ENCODE results near the gene ACOT4. TPM values are rescaled to one million over a fixed set of nuclear protein-coding genes. Genes with fewer than 3 reads are reported as not detected.

ACOT4 gene
- total and polyA plus RNA-seq, 2 of the 8 experiments (the other 6 are each of a cell fraction or from before 2014, with no cell fraction given), result 0.80 to 1.1 TPM

GRCh38 chr14:73591690-73592449, at the start of gene ACOT4 (continued):
- TF ChIP-seq SIN3A (conservative IDR thresholded peaks at IDR 0.05 in 1 of 2, IDR thresholded peaks at IDR 0.05 in 1 of 2; ENCODE audit: low read depth in 1 of 2, low read length in 2 of 2) (no peak), RBBP5 (IDR thresholded peaks at IDR 0.05; ENCODE audit: borderline replicate concordance, low read depth, low read length) (peak; percentile 76; the same call in 1 of the 2 replicates), CTBP2 (IDR thresholded peaks at IDR 0.05; ENCODE audit: borderline replicate concordance, insufficient read depth, insufficient read length, low read length) (no peak), JUND (IDR thresholded peaks at IDR 0.05; ENCODE audit: low read length) (no peak), EZH2 (IDR thresholded peaks at IDR 0.05; ENCODE audit: low read depth, low read length, severe bottlenecking) (no peak), SIX5 (IDR thresholded peaks at IDR 0.05; ENCODE audit: low read depth, low read length) (no peak), HDAC6 (IDR thresholded peaks at IDR 0.05; ENCODE audit: low read depth, low read length) (no peak), GABPA (IDR thresholded peaks at IDR 0.05; ENCODE audit: borderline replicate concordance, insufficient read depth, low read length) (no peak; the same call in 1 of the 2 replicates), TAF1 (IDR thresholded peaks at IDR 0.05; ENCODE audit: low read depth, low read length) (0 out of 2 replicates have a peak, but pooled peaks have one; percentile 11), HDAC2 (IDR thresholded peaks at IDR 0.05; ENCODE audit: borderline replicate concordance in 1 of 2, low read depth in 2 of 2, low read length in 2 of 2) (no peak), JUN (IDR thresholded peaks at IDR 0.05; ENCODE audit: low read depth, low read length) (no peak), BCL11A (IDR thresholded peaks at IDR 0.05; ENCODE audit: low read depth in 2 of 2, low read length in 2 of 2) (no peak), RFX5 (IDR thresholded peaks at IDR 0.05; ENCODE audit: borderline replicate concordance, low read depth, low read length) (no peak), SUZ12 (IDR thresholded peaks at IDR 0.05; ENCODE audit: low read length) (peak; percentile 37; the same call in 1 of the 2 replicates), TCF12 (IDR thresholded peaks at IDR 0.05; ENCODE audit: low read depth, low read length) (no peak), NANOG (IDR thresholded peaks at IDR 0.05; ENCODE audit: insufficient read depth, low read depth, low read length, poor library complexity, severe bottlenecking) (no peak)
- TF ChIP-seq, protein P1, sequence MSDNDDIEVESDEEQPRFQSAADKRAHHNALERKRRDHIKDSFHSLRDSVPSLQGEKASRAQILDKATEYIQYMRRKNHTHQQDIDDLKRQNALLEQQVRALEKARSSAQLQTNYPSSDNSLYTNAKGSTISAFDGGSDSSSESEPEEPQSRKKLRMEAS (IDR thresholded peaks at IDR 0.05), result no peak

All from H1 (cell line).